SW480 (cell line): Measurements from ENCODE around the gene GSDMA.
A peak's percentile ranks its signal among the peaks of the same experiment; 100 is the strongest.

Experiments used
- DNase-seq: peaks from one replicate; pipeline ENCODE4 v3.0.0-alpha.2; 2016; ENCODE audit warnings: low spot score

GSDMA gene

GRCh38 chr17:40022961-40023541 lies 60.2 kb downstream of the GSDMA start:
- DNase-seq = no peak

- no peak for DNase-seq
Observed at GRCh38 chr17:40023590-40024292, 60.9 kb downstream of the GSDMA start.

GRCh38 chr17:40024901-40025300 lies 62.1 kb downstream of the GSDMA start:
- no peak for DNase-seq

GRCh38 chr17:40025559-40025958 lies 62.8 kb downstream of the GSDMA start:
- no peak for DNase-seq

- DNase-seq = peak; percentile 89
Observed at GRCh38 chr17:40025991-40026815, 63.4 kb downstream of the GSDMA start.

- peak; percentile 72 for DNase-seq
Observed at GRCh38 chr17:40026816-40027613, 64.2 kb downstream of the GSDMA start.
